Thyroid gland (tissue), 4 donors: ENCODE data around the gene IL19. TPM values are rescaled to one million over a fixed set of nuclear protein-coding genes. Genes with fewer than 3 reads are reported as not detected.
A peak's percentile ranks its signal among the peaks of the same experiment; 100 is the strongest.
"Not testable (repeated sequence)": the region's sequence is repeated elsewhere in the genome, so short reads cannot be mapped to it uniquely, and the experiment has no call there.

Experiments used
- DNase-seq, 2 donors: peaks; one replicate each; pipeline ENCODE4 v3.0.0-alpha.2; 2019
- H3K27ac ChIP-seq, 3 donors: fragments of 200-600 bp; sonication (generic); 1 replicate in 2 of 3; 2 replicates in 1 of 3; pipeline ENCODE4 v1.5.1; 2016 to 2019; ENCODE audit warnings: mild to moderate bottlenecking in 1 of 3, moderate library complexity in 1 of 3
- H3K27me3 ChIP-seq: fragments of 200-600 bp; sonication (generic); one replicate; pipeline ENCODE4 v1.5.1; 2019
- H3K36me3 ChIP-seq, 2 donors: fragments of 200-600 bp; sonication (generic); one replicate each; pipeline ENCODE4 v1.5.1; 2016 to 2019
- H3K4me1 ChIP-seq, 2 donors: fragments of 200-600 bp; sonication (generic); one replicate each; pipeline ENCODE4 v1.5.1; 2017 to 2019
- H3K4me3 ChIP-seq, 3 donors: fragments of 200-600 bp; sonication (generic); replicated peaks in 1 of 3; 1 replicate in 2 of 3; 2 replicates in 1 of 3; pipeline ENCODE4 v1.5.1; 2016; ENCODE audit warnings: mild to moderate bottlenecking in 1 of 3
- H3K9me3 ChIP-seq: fragments of 200-600 bp; sonication (generic); one replicate; pipeline ENCODE4 v1.5.1; 2017
- POLR2A ChIP-seq, 2 donors: fragments of 450-650 bp; IDR thresholded peaks; one replicate each; pipeline ENCODE4 v1.6.1; 2017; ENCODE audit warnings: antibody characterized with exemption in 2 of 2, mild to moderate bottlenecking in 2 of 2, moderate library complexity in 1 of 2
- WGBS, 2 donors: methylation state at CpG; one replicate each; pipeline ENCODE4 v1.1.5; 2017; 5-methylcytosine and 5-hydroxymethylcytosine counted together
- intact Hi-C: fragments of 100-400 bp; cut with DNase I; formaldehyde crosslinking; loops from one replicate; pipeline ENCODE4 v1.15.1; 2023
- total RNA-seq, 4 donors: library from RNA; depleted of rRNA; stranded (reverse); fragments of >200 nt; gene quantifications; one replicate each; pipeline ENCODE4 v1.2.3, GENCODE V29; 2016
- TF ChIP-seq, protein P1 (sequence below), 6 experiments: fragments of 200-600 bp in 3 of 6; fragments of 450-650 bp in 3 of 6; sonication (generic) in 3 of 6; IDR thresholded peaks; one replicate each; pipeline ENCODE4 v1.5.1; 2016 to 2019; ENCODE audit warnings: antibody characterized with exemption in 6 of 6, mild to moderate bottlenecking in 2 of 6, inconsistent platforms in 1 of 6, moderate library complexity in 1 of 6

IL19 gene
- total RNA-seq, 4 donors from 2014 or later: not detected

DNA sequence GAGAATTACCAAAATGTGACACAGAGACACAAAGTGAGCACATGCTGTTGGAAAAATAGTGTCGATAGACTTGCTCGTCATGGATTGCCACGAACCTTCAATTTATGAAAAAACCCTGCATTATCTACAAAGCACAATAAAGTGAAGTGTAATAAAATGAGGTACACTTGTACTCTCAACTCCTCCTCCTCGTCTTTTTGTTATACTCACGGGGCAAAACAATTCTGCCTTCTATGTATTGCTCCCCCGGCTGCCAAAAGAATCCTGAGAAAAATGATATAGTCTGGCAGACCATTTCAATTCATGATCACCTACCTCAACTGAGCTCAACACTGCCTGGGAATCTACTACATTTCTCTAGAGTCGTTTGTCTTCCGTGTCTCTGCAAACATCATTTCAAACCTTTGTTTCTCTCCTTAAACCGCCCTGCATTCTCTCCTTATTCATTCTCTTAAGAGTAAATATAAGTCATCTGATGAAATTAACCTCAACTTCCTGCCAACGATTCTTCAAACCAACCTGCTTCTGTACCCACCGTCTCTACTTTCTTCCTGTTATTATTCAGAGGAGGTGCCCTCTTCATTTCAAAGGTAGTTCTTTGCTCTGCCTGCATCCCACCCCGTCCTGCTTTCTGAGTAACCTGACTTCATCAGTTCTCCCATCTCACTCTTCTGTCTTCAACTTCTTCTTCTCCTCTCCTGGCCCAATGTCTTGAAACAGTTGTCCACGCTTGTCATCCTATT is 12.9 kb upstream of the IL19 start:
- no peak for DNase-seq
- H3K27ac ChIP-seq: no peak overlapping the region
- no peak overlapping the region for H3K4me3 ChIP-seq
- 78 to 81% methylated on average over 13 of the region's 13 CpGs for WGBS, 2 donors
- intact Hi-C loops: no loop called here
- no peaks in the 10 kb centered on the region for H3K36me3 ChIP-seq
- H3K4me1 ChIP-seq: no peaks in the 10 kb centered on the region
- H3K9me3 ChIP-seq: no peaks in the 10 kb centered on the region
- TF ChIP-seq, protein P1, sequence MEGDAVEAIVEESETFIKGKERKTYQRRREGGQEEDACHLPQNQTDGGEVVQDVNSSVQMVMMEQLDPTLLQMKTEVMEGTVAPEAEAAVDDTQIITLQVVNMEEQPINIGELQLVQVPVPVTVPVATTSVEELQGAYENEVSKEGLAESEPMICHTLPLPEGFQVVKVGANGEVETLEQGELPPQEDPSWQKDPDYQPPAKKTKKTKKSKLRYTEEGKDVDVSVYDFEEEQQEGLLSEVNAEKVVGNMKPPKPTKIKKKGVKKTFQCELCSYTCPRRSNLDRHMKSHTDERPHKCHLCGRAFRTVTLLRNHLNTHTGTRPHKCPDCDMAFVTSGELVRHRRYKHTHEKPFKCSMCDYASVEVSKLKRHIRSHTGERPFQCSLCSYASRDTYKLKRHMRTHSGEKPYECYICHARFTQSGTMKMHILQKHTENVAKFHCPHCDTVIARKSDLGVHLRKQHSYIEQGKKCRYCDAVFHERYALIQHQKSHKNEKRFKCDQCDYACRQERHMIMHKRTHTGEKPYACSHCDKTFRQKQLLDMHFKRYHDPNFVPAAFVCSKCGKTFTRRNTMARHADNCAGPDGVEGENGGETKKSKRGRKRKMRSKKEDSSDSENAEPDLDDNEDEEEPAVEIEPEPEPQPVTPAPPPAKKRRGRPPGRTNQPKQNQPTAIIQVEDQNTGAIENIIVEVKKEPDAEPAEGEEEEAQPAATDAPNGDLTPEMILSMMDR (IDR thresholded peaks at IDR 0.05): no peak
- TF ChIP-seq POLR2A (IDR thresholded peaks at IDR 0.05): no peak
- H3K27me3 ChIP-seq: no peaks in the 10 kb centered on the region

DNA sequence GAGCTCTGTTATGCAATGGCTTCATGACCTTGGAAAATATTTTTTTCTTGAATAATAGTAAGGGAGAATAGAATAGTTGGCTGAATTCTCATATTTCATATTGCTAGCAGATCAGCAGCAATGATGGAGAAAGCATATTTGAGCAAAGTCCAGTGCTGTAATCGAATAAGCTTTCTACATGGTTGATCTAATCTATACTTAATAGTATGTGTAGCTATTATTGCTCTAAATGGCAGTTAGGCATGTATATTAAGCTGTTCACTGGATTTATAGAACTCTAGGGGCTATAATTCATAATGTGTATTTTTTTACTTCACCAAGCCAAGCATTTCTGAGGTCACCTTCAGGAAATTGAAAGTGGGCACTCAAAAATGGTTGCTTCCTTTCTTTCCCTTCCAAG is 10.0 kb upstream of the IL19 start:
- Histone ChIP-seq H3K9me3 (no peaks in the 10 kb centered on the region), H3K36me3 (no peaks in the 10 kb centered on the region), H3K4me1 (no peaks in the 10 kb centered on the region), H3K27ac (no peak overlapping the region), H3K4me3 (no peak overlapping the region), H3K27me3 (no peaks in the 10 kb centered on the region)
- WGBS, 2 donors: 85 to 87% methylated on average over 1 of the region's 1 CpG
- DNase-seq: no peak
- no peak for TF ChIP-seq POLR2A (IDR thresholded peaks at IDR 0.05)
- TF ChIP-seq, protein P1 (IDR thresholded peaks at IDR 0.05): no peak
- intact Hi-C loops: no loop called here

DNA sequence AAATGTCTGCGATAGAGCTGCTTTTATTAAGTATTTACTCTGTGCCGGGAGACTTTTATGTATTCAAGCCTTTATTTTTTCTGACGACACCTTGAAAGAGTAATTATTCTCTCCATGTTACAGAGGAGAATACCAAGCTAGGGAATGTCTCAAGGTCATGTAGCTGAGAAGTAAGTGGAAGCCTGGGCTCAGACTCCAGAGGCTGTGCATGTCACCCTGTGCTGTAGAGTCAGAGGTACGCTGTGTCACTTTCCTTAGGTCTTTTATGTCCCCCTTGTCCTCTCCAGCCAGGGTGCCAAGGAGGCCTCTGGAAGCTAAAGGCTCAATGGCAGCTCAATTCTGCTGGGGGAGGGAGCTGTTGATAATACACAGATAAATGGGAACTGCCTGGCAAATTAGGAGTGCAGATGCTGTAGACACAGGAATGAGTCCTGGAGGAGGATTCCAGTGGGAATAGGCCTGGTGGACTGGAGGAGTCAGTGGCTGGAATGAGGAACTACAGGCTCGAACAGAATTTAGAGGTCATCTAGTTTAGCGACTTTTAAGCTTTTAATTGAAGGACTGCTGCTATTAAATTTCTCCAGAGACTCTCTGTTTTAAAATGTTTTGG is 9.3 kb upstream of the IL19 start:
- intact Hi-C loops: no loop called here
- no peak for DNase-seq
- H3K27me3 ChIP-seq: no peaks in the 10 kb centered on the region
- WGBS, 2 donors: 84 to 86% methylated on average over 6 of the region's 6 CpGs
- H3K4me3 ChIP-seq: no peak overlapping the region
- peaks cover 0 to 2% of the 10 kb centered on the region in 2 donors for H3K4me1 ChIP-seq
- H3K27ac ChIP-seq: no peak overlapping the region
- TF ChIP-seq, protein P1 (IDR thresholded peaks at IDR 0.05): no peak
- no peak for TF ChIP-seq POLR2A (IDR thresholded peaks at IDR 0.05)
- no peaks in the 10 kb centered on the region for H3K36me3 ChIP-seq
- no peaks in the 10 kb centered on the region for H3K9me3 ChIP-seq

DNA sequence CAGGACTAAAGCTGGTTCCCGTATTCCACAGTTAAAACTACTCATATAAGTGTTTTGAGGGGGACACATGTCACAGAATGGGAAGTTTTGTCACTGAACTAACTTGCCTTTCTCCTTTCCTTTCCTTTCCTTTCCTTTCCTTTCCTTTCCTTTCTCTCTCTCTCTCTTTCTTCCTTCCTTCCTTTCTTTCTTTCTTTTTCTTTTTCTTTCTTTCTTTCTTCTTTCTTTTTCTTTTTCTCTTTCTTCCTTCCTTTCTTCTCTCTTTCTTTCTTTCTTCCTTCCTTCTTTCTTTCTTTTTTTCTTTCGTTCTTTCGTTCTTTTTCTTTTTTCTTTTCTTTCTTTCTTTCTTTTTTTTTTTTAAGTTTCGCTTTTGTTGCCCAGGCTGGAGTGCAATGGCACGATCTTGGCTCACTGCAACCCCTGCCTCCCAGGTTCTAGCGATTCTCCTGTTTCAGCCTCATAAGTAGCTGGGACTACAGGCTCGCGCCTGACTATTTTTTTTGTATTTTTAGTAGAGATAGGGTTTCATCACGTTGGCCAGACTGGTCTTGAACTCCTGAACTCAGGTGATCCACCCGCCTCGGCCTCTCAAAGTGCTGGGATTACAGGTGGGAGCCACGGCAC is 7.7 kb upstream of the IL19 start:
- H3K9me3 ChIP-seq, H3K4me3 ChIP-seq, H3K27ac ChIP-seq, H3K27me3 ChIP-seq, H3K36me3 ChIP-seq, H3K4me1 ChIP-seq, intact Hi-C loops, DNase-seq: not testable (repeated sequence)
- WGBS, 2 donors: 90 to 93% methylated on average over 12 of the region's 12 CpGs

DNA sequence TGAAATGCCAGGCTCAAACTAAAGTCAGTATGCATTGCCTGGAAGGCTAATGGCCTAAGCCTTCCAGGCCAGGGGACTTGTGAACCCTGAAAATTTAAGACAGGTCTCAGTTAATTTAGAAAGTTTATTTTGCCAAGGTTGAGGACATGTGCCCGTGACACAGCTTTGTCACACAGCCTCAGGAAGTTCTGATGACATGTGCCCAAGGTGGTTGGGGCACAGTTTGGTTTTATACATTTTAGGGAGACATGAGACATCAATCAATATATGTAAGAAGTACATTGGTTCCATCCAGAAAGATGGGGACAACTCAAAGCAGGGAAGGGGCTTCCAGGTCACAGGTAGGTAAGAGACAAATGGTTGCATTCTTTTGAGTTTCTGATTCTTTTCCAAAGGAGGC is 4.8 kb upstream of the IL19 start:
- H3K4me1 ChIP-seq, DNase-seq, H3K4me3 ChIP-seq, H3K27me3 ChIP-seq, intact Hi-C loops, H3K36me3 ChIP-seq, H3K9me3 ChIP-seq, H3K27ac ChIP-seq: not testable (repeated sequence)
- 95% methylated on average over 1 of the region's 1 CpG for whole genome bisulfite sequencing, 2 donors

DNA sequence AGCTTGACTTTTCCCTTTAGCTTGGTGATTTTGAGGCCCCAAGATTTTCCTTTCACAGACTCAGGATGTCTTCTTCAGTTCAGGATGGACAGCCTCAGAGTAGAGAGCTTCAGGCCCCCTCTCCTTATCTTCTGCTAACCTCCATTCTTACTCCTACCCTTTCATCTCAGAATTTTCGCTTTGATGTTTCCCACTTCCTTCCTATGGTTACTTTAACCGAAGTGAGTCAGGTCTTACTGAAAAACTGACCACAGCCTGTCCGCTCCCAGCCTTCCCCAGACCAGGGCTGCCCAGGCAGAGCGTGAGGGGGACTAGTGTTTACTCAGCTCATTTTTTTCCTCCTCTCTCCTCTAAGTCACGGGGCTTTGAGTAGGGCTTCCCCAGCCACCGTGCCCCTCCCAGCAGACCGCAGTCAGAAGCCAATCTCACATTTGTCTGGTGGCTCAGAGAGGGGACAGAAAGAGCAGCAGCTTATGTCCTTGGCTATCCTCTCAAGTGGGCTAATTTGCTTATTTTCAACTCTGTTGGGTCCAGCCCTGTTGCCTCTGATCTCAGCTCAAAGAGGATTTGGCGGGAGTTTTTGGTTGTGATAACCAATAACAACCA is 4.2 kb upstream of the IL19 start:
- intact Hi-C loops: no loop called here
- Histone ChIP-seq H3K4me1 (peaks cover 0 to 6% of the 10 kb centered on the region in 2 donors), H3K27me3 (no peaks in the 10 kb centered on the region), H3K27ac (no peak overlapping the region), H3K4me3 (no peak overlapping the region), H3K9me3 (no peaks in the 10 kb centered on the region), H3K36me3 (no peaks in the 10 kb centered on the region)
- TF ChIP-seq POLR2A (IDR thresholded peaks at IDR 0.05): no peak
- TF ChIP-seq, protein P1 (IDR thresholded peaks at IDR 0.05): no peak
- WGBS, 2 donors: 22 to 30% methylated on average over 8 of the region's 8 CpGs
- peak; percentile 76 to 77 for DNase-seq
